Fibroblast of skin of right biceps (primary cell): ENCODE results near the gene GTPBP8.
"Not testable (repeated sequence)": the region's sequence is repeated elsewhere in the genome, so short reads cannot be mapped to it uniquely, and the experiment has no call there.

Source experiments
- DNase-seq: peaks from one replicate; pipeline ENCODE4 v3.0.0-alpha.2; 2013

GTPBP8 gene

DNA sequence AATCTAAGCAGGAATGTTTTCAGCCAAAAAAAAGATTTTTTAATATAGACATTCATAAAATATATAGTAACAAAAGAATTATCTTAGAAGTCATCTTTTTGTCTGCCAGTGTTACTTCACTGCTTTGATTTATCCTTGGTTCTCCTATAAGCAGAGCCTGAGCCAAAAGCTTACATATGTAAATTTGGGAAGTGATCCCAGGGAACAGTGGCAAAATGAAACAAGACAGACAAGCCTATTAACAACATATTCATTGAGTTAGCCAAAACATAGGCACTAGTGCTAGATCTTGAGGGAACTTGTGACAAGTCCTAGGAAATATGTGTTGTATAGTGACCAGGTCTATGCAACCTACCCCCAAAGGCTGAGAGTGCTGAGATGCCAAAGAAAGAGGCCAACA is 11.3 kb downstream of the GTPBP8 start:
- DNase-seq: no peak

DNA sequence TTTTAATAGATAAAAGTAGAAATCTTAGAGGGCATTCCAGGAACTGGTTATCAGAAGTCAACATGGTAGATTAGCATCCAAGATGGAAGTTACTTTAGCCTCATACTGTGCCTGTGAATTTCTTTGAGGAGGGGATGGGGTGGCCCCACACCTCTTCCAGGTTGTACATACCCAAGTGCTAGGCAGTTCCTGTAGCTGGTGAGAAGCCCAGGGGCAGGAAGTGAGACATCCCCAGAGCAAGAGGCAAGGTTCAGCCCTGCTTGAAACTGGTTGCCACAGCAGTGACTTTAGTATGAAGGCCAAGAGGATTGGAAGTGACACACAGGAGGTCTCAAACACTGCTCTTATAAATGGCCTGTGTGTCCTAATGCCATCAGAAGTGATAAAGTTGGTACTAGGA is 11.9 kb downstream of the GTPBP8 start:
- DNase-seq: no peak

GRCh38 chr3:113005611-113006010 is 14.8 kb downstream of the GTPBP8 start:
- DNase-seq: no peak

GRCh38 chr3:113006359-113007056 is 15.7 kb downstream of the GTPBP8 start:
- no peak for DNase-seq

- DNase-seq: no peak
Measured at GRCh38 chr3:113008117-113008516, 17.3 kb downstream of the GTPBP8 start.

DNA sequence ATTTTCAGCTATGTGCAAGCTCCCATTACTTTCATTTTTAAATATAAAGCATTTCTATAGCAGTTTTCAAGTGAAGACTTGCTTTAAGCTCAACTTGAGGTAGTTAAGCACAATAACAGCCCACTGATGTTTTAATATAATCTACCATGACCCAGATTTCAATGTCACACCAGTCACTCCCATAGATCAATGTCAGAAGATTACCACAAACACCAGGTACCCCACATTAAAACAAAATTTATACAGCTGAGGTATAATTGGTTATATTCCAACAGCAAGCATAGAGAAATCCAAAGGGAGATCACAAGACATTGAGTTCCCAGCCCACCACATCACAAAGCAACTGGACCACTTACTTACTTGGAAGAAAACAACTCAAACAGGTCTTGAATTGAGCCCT is 22.8 kb downstream of the GTPBP8 start:
- no peak for DNase-seq

GRCh38 chr3:113018536-113019181 is 27.9 kb downstream of the GTPBP8 start:
- peak; percentile 16 for DNase-seq

DNA sequence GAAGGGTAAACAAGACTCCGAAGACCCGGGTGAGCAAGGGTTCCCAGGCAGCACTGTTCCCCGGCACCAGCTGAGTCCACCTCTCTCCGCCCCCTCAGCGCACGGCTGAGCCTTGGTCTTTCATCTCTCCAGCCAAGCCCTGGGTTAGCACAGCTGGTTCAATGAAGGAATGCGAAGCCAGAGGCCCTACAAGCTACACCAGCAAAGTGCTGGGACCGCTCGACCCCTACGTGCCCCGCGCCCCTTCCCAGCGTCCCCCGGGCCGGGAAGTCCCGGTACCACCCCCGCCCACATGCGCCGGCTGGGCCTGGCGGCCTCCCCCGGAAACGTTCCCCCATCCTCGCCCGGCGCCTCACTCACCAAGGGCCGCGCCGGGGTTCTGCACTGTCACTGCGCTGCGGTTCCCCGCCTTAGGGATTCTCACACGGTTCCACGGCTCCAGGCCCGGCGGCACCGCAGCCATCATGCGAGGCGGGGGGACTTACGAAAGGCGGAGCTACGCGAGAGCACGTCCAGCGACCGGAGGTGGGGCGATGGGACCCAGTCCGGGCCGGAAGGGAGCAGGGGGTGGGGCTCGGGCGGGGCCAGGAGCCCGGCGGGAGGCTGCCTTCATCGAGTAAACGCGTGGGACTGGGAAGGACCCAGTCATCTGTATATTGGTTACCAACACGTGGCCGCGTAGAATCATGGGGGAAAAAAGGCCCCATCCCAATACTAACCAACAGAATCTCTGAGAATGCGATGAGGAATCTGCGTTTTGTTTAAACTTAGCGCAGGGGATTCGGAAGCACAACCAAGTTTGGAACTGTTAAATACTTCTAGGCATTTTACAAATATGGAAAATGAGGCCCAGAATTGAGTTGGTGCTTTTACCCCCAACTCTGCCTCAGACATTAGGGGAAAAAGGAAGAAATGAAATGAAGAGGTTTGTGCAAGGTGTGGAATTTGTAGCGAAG is 28.7 kb downstream of the GTPBP8 start:
- peak; percentile 94 for DNase-seq

GRCh38 chr3:113021471-113021870 is 30.7 kb downstream of the GTPBP8 start:
- DNase-seq: no peak

DNA sequence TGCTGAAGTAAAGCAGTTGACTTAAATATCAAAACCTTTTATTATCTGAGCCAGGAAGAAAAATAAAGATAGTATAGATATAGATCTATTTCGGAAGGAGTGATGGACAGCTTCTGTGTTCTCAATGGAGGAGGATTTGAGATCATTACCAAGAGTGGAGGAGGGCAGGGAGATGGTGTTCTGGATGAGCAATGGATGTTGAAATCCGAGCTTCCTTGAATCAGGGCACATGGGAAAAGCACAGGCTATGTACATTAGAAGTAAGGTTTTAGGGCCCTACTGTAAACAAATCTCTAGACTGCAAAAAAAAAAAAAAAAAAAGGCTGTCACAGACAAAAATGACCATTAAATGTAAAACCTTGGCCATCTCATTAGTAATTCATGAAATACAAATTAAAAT is 43.2 kb downstream of the GTPBP8 start:
- DNase-seq: no peak

DNA sequence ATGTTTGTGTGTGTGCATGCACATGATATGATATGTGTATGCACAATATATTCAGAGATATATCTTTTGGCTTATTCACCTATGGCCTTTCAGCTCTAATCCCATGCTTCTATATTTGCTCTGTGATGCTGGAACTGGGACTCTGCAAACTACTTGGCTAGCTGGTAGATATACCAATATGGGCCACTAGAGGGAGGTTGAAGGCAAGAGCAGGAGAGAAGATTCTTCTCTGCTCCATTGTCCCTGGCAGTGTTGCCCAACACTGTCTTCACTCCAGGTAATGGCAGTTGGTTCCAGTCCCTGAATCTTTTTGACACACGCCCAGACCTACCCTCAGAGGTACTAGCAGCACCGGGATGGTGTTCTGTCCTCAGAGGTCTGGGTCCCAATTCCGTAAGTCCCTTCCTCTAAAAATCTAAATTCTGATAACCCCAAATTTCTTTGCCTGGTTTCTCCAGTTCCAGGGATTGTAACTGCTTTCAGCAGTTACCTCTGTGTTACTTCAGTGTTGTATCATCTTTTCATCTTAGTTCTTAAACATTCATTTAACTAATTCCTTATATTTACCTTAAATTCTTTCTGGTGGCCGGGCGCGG is 44.7 kb downstream of the GTPBP8 start:
- DNase-seq: peak; percentile 58

DNA sequence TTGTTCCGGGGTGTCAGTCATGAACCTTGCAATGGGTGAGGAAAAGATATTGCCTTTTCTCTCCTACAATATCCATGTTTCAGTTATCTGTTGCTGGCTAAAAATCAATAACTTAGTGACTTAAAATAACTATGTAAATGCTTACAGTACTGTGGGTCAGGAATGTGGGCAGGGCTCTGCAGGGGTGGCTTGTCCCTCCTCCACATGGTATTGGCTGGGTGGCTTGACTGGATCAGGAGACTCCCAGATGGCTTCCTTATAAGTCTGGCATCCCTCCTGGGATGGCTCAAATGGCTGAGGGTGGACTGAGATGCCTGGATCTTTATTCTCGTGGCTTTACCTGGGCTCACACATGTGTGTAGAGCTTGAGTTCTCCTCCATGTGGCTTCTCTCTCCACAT is 47.5 kb downstream of the GTPBP8 start:
- peak; percentile 15 for DNase-seq

GRCh38 chr3:113039546-113039945 is 48.8 kb downstream of the GTPBP8 start:
- DNase-seq: no peak

DNA sequence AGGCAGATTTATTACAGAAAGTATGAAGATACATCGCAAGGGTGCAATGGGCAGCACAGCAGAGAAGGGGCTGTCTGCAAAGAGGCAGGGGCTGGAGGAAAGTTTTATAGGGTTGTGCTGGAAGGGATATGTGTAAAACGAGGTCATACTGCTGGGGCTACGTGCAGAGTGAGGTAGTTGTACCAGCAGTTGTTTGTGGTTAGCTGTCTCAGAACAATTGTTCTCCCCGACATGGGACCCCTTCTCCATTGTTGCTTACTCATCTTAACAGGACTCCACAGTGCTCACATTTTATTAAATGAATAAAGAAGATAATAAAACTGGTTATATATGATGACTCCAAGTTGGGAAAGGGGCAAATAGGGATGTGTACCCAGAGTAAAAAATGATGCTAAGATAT is 49.4 kb downstream of the GTPBP8 start:
- no peak for DNase-seq

- no peak for DNase-seq
Measured at GRCh38 chr3:113043686-113044085, 52.9 kb downstream of the GTPBP8 start.

DNA sequence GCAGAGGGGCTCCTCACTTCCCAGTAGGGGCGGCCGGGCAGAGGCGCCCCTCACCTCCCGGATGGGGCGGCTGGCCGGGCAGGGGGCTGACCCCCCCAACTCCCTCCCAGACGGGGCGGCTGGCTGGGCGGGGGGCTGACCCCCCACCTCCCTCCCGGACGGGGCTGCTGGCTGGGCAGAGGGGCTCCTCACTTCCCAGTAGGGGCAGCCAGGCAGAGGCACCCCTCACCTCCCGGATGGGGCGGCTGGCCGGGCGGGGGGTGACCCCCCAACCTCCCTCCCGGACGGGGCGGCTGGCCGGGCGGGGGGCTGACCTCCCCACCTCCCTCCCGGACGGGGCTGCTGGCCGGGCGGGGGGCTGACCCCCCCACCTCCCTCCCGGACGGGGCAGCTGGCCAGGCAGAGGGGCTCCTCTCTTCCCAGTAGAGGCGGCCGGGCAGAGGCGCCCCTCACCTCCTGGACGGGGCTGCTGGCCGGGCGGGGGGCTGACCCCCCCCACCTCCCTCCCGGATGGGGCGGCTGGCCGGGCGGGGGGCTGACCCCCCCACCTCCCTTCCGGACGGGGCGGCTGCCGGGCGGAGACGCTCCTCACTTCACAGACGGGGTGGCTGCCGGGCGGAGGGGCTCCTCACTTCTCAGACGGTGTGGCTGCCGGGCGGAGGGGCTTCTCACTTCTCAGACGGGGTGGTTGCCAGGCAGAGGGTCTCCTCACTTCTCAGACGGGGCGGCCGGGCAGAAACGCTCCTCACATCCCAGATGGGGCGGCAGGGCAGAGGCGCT is 55.6 kb downstream of the GTPBP8 start:
- not testable (repeated sequence) for DNase-seq

DNA sequence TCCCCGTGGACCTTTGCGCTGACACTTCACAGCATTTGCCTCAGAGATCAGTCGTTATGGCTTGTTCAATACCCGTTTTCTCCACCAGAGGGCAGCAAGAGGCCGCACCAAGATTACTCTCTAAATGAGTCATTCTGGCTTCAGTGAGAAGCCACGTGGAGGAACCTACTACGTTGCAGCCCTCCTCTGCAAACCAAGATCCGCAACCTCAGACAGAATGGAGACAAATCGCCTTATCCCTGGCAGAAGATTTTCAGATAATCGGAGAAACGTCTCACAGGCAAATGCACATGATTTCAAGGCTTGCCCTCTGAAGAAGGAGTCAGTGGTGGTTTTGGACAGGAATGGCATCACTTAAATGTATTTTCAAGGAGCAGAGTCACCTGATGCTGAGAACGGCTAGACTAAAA is 60.5 kb downstream of the GTPBP8 start:
- peak; percentile 83 for DNase-seq
